Esophagus squamous epithelium (tissue), 4 donors: ENCODE results near the gene AMH.

Experiments
- CTCF ChIP-seq, 6 experiments: fragments of 450-650 bp in 4 of 6; fragments of 200-600 bp in 2 of 6; sonication (generic) in 2 of 6; IDR thresholded peaks; one replicate each; pipeline ENCODE4 v1.5.1; 2016 to 2019; ENCODE audit warnings: antibody characterized with exemption in 6 of 6, mild to moderate bottlenecking in 4 of 6, moderate library complexity in 4 of 6
- POLR2A ChIP-seq, 4 donors: fragments of 450-650 bp; IDR thresholded peaks; one replicate each; pipeline ENCODE4 v1.6.1; 2017; ENCODE audit warnings: antibody characterized with exemption in 4 of 4, mild to moderate bottlenecking in 4 of 4, moderate library complexity in 3 of 4

- no peak for TF ChIP-seq CTCF (IDR thresholded peaks at IDR 0.05)
- no peak for TF ChIP-seq POLR2A (IDR thresholded peaks at IDR 0.05)
These were observed at the start of gene AMH for GRCh38 chr19:2249010-2249866.
